Panc1 (cell line): ENCODE measurements around the gene RRP8. TPM values are rescaled to one million over a fixed set of nuclear protein-coding genes. Genes with fewer than 3 reads are reported as not detected.
A peak's percentile ranks its signal among the peaks of the same experiment; 100 is the strongest.

Experiments used
- ATAC-seq: fragments of 200-7000 bp; cut with Tn5 transposase; 2 replicates; pipeline ENCODE4 v1.9.1; 2020; ENCODE audit warnings: mild to moderate bottlenecking, moderate library complexity
- BruUV-seq: library from RNA; stranded (reverse); fragments of 400-500 nt; replicated peaks from 2 replicates; lab custom pipeline; 2021; lab: Mats Ljungman, UMichigan
- CTCF ChIA-PET: fragments of 300-600 bp; sonication (Branson Sonifier 250); formaldehyde crosslinking; loops from one replicate; lab custom pipeline; 2022; ENCODE audit warnings: antibody characterized with exemption; lab: Charles Lee
- POLR2A ChIA-PET: fragments of 300-600 bp; sonication (Branson Sonifier 250); formaldehyde crosslinking; loops from one replicate; lab custom pipeline; 2022; ENCODE audit warnings: antibody characterized with exemption; lab: Charles Lee
- DNase-seq: peaks from one replicate; pipeline ENCODE4 v3.0.0-alpha.2; 2010; ENCODE audit warnings: low read depth, low spot score
- H3K27ac ChIP-seq: 2 replicates; pipeline ENCODE4 v1.5.1; 2011; ENCODE audit warnings: mild to moderate bottlenecking, low read length, inconsistent platforms
- H3K27me3 ChIP-seq: fragments of 200-500 bp; sonication (Bioruptor generic); 2 replicates; pipeline ENCODE4 v1.6.0; 2014; ENCODE audit warnings: low read length, inconsistent platforms; ENCODE audit not compliant: control insufficient read depth, insufficient read depth
- H3K36me3 ChIP-seq: fragments of 200-500 bp; sonication (Bioruptor generic); 2 replicates; pipeline ENCODE4 v1.5.1; 2014; ENCODE audit warnings: inconsistent platforms, mild to moderate bottlenecking, low read length, moderate library complexity; ENCODE audit not compliant: control insufficient read depth, insufficient read depth
- H3K4me1 ChIP-seq: 2 replicates; pipeline ENCODE4 v1.5.1; 2011; ENCODE audit warnings: inconsistent platforms, mild to moderate bottlenecking, low read length, moderate library complexity; ENCODE audit not compliant: control insufficient read depth, insufficient read depth
- H3K4me3 ChIP-seq, 2 experiments: 2 replicates each; pipeline ENCODE4 v1.5.1; 2011 to 2012; ENCODE audit warnings: low read depth in 2 of 2, low read length in 2 of 2, mild to moderate bottlenecking in 2 of 2, inconsistent platforms in 1 of 2, moderate library complexity in 1 of 2
- H3K9me3 ChIP-seq: fragments of 200-500 bp; sonication (Bioruptor generic); 2 replicates; pipeline ENCODE4 v1.5.1; 2014; ENCODE audit warnings: low read depth, mild to moderate bottlenecking, inconsistent platforms, low read length, moderate library complexity; ENCODE audit not compliant: control insufficient read depth, insufficient read depth
- CTCF ChIP-seq: fragments of 450-650 bp; IDR thresholded peaks from 2 replicates; pipeline ENCODE4 v1.5.1; 2017; ENCODE audit warnings: mild to moderate bottlenecking
- POLR2AphosphoS5 ChIP-seq: IDR thresholded peaks from 2 replicates; pipeline ENCODE4 v1.6.1; 2012; ENCODE audit warnings: mild to moderate bottlenecking, low read depth, low read length, moderate library complexity
- REST ChIP-seq, 2 experiments: IDR thresholded peaks; 2 replicates each; pipeline ENCODE4 v1.6.1; 2011 to 2012; ENCODE audit warnings: low read depth in 2 of 2, control low read depth in 1 of 2, low read length in 1 of 2, mild to moderate bottlenecking in 1 of 2, moderate library complexity in 1 of 2; ENCODE audit not compliant: insufficient read depth in 1 of 2
- SIN3A ChIP-seq: IDR thresholded peaks from 2 replicates; pipeline ENCODE4 v1.6.1; 2012; ENCODE audit warnings: low read depth, mild to moderate bottlenecking, low read length, moderate library complexity, borderline replicate concordance; ENCODE audit not compliant: insufficient read depth
- TCF7L2 ChIP-seq: IDR thresholded peaks from 2 replicates; pipeline ENCODE4 v1.6.1; 2011; ENCODE audit warnings: mild to moderate bottlenecking, low read depth, low read length, inconsistent platforms
- in situ Hi-C: cut with HindIII; loops from 2 replicates; pipeline ENCODE4 v1.10.0; 2016; ENCODE audit warnings: low sequenced_read_pairs, low pct_unique_long_range_greater_than_20kb
- intact Hi-C: fragments of 100-400 bp; cut with micrococcal nuclease; formaldehyde crosslinking; loops from one replicate; pipeline ENCODE4 v1.10.0; 2022; ENCODE audit not compliant: unreplicated experiment
- total RNA-seq: library from RNA; stranded (reverse); gene quantifications from one replicate; pipeline ENCODE4 v1.2.1, GENCODE V29; 2021; ENCODE audit not compliant: unreplicated experiment

The RRP8 gene
- total RNA-seq, 1 experiment from 2014 or later = 23.1 TPM

- peak overlapping the region; percentile 87 for H3K27ac ChIP-seq
- ChIA-PET CTCF (interaction anchor here (1.0 to 1.8 kb wide), 2 partner anchors 24 to 72 kb away, joined by 3 to 4 read pairs; partner anchors contain the start of gene MRPL17), POLR2A (interaction anchor here (0.5 to 0.6 kb wide), 2 partner anchors 66 to 232 kb away, joined by 3 to 4 read pairs; no protein-coding TSS in a partner anchor)
- BruUV-seq = TSS peak; percentile 64
- peaks cover 39% of the 10 kb centered on the region for H3K4me1 ChIP-seq
- intact Hi-C loops = loop anchor here (5.0 kb wide), 1 partner anchor 71 kb away; the partner anchor contains the start of gene MRPL17
- H3K36me3 ChIP-seq = peaks cover 29% of the 10 kb centered on the region
- H3K27me3 ChIP-seq = no peaks in the 10 kb centered on the region
- H3K9me3 ChIP-seq = no peaks in the 10 kb centered on the region
- TF ChIP-seq REST (IDR thresholded peaks at IDR 0.05; ENCODE audit: insufficient read depth in 1 of 2, low read depth in 2 of 2, low read length in 1 of 2) (no peak), TCF7L2 (no peak; the same call in 1 of the 2 replicates), SIN3A (0 out of 2 replicates have a peak, but pooled peaks have one; percentile 27), POLR2AphosphoS5 (no peak; the same call in 1 of the 2 replicates), CTCF (no peak)
- DNase-seq = no peak
- in situ Hi-C loops = no loop called here
- peak overlapping the region; percentile 57 to 94 for H3K4me3 ChIP-seq
- peak; percentile 52 for ATAC-seq
Measured at GRCh38 chr11:6611092-6611962, 7.9 kb upstream of the RRP8 start.

GRCh38 chr11:6610591-6610990 is 7.2 kb upstream of the RRP8 start:
- intact Hi-C loops (loop anchor here (5.0 kb wide), 1 partner anchor 72 kb away; the partner anchor contains the start of gene MRPL17), in situ Hi-C loops (no loop called here)
- Histone ChIP-seq H3K27me3 (no peaks in the 10 kb centered on the region), H3K4me3 (peak overlapping the region; percentile 57 to 94), H3K4me1 (peaks cover 46% of the 10 kb centered on the region), H3K36me3 (peaks cover 29% of the 10 kb centered on the region), H3K9me3 (no peaks in the 10 kb centered on the region), H3K27ac (peak overlapping the region; percentile 87)
- TF ChIP-seq CTCF (no peak), SIN3A (0 out of 2 replicates have a peak, but pooled peaks have one; percentile 25), TCF7L2 (no peak)
- no TSS peak for BruUV-seq
- ChIA-PET POLR2A (no interaction called here), CTCF (no interaction called here)
- ATAC-seq = no peak
- DNase-seq = no peak
